Activated CD4-positive, alpha-beta T cell treated with anti-CD3 and anti-CD28 coated beads, Interleukin-2, amount 50 U/mL, for 4 hours (primary cell): ENCODE data around the gene DNAAF2.
A peak's percentile ranks its signal among the peaks of the same experiment; 100 is the strongest.
"Not testable (repeated sequence)": the region's sequence is repeated elsewhere in the genome, so short reads cannot be mapped to it uniquely, and the experiment has no call there.

Experiments
- DNase-seq, 2 experiments: peaks; one replicate each; pipeline ENCODE4 v3.0.0-alpha.2; 2020

Gene DNAAF2

GRCh38 chr14:49621114-49621881, 13.7 kb downstream of the DNAAF2 start:
- DNase-seq, result peak; percentile 36 to 50

GRCh38 chr14:49620182-49621113, 14.6 kb downstream of the DNAAF2 start, which contains the start of the genes MGAT2 and RPL36AL:
MGAT2 (plus strand) TSS chr14:49620799; CDS start chr14:49621269, 470 bp downstream.
RPL36AL (minus strand) TSS chr14:49620626; CDS start chr14:49619104, 1,522 bp downstream.
- DNase-seq, result peak; percentile 88 to 90

- DNase-seq, result no peak
These were observed 15.3 kb downstream of the DNAAF2 start for GRCh38 chr14:49619730-49620129.

GRCh38 chr14:49619273-49619672, 15.8 kb downstream of the DNAAF2 start:
- DNase-seq, result not testable (repeated sequence)

GRCh38 chr14:49617852-49618519, 17.1 kb downstream of the DNAAF2 start:
- DNase-seq, result no peak

- DNase-seq, result no peak
These were observed 19.3 kb downstream of the DNAAF2 start for GRCh38 chr14:49615776-49616175.

- no peak for DNase-seq
These were observed 20.8 kb downstream of the DNAAF2 start for GRCh38 chr14:49614196-49614595.

- DNase-seq, result no peak
These were observed 22.4 kb downstream of the DNAAF2 start for GRCh38 chr14:49612671-49613070.

GRCh38 chr14:49612251-49612650, 22.8 kb downstream of the DNAAF2 start:
- no peak for DNase-seq

GRCh38 chr14:49607583-49607982, 27.5 kb downstream of the DNAAF2 start:
- DNase-seq, result no peak

- DNase-seq, result peak; percentile 81 to 88
These were observed 36.4 kb downstream of the DNAAF2 start, which contains the start of gene LRR1 for GRCh38 chr14:49598485-49599300. LRR1 (plus strand) TSS chr14:49598940; CDS start chr14:49599021, 81 bp downstream.

GRCh38 chr14:49598189-49598484, 36.9 kb downstream of the DNAAF2 start:
- no peak for DNase-seq

GRCh38 chr14:49594347-49595091, 40.5 kb downstream of the DNAAF2 start:
- no peak for DNase-seq

- DNase-seq, result no peak
These were observed 42.0 kb downstream of the DNAAF2 start for GRCh38 chr14:49593016-49593415.

- DNase-seq, result no peak
These were observed 45.7 kb downstream of the DNAAF2 start for GRCh38 chr14:49589387-49589786.

- DNase-seq, result peak; percentile 44 to 51
These were observed 48.2 kb downstream of the DNAAF2 start for GRCh38 chr14:49586673-49587460.

GRCh38 chr14:49585803-49586672, 49.0 kb downstream of the DNAAF2 start, which contains the start of gene RPS29:
RPS29 (minus strand) TSS chr14:49586380; CDS start chr14:49586346, 34 bp downstream.
- peak; percentile 97 for DNase-seq

GRCh38 chr14:49584981-49585640, 49.9 kb downstream of the DNAAF2 start:
- DNase-seq, result not testable (repeated sequence)

GRCh38 chr14:49584058-49584457, 51.0 kb downstream of the DNAAF2 start:
- no peak for DNase-seq
